ENCODE data around the gene KLHL3. TPM values are rescaled to one million over a fixed set of nuclear protein-coding genes. Genes with fewer than 3 reads are reported as not detected.

The KLHL3 gene
- total RNA-seq, 4 donors from 2014 or later = 22.5 to 35.7 (median 27.5) TPM

GRCh38 chr5:137741718-137742117, 5.8 kb upstream of the KLHL3 start:
- no peak overlapping the region for H3K27ac ChIP-seq
- no peak for TF ChIP-seq CTCF (IDR thresholded peaks at IDR 0.05)
- TF ChIP-seq POLR2A (IDR thresholded peaks at IDR 0.05) = no peak
- TF ChIP-seq EP300 (IDR thresholded peaks at IDR 0.05) = no peak
- H3K9me3 ChIP-seq = no peaks in the 10 kb centered on the region
- no peak overlapping the region for H3K4me3 ChIP-seq
- peaks cover 0 to 7% (median 0%) of the 10 kb centered on the region in 4 donors for H3K4me1 ChIP-seq
- H3K36me3 ChIP-seq = no peaks in the 10 kb centered on the region
- DNase-seq (ENCODE audit: low spot score in 2 of 2) = no peak
- WGBS, 2 donors = 88 to 90% methylated on average over 8 of the region's 8 CpGs
- no peaks in the 10 kb centered on the region for H3K27me3 ChIP-seq

DNA sequence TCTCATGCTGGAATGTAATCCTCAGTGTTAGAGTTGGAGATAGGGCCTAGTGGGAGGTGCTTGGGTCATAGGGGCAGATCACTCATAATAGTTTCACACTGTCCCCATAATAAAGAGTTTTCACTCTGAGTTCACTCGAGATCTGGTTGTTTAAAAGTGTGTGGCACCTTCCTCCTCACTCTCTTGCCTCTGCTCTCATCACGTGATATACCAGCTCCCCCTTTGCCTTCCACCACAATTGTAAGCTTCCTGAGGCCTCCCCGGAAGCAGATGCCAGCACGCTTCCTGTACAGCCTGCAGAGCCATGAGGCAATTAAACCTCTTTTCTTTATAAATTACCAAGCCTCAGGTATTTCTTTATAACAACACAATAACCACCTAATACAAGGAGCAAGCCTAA, 3.8 kb upstream of the KLHL3 start:
- H3K4me3 ChIP-seq = no peak overlapping the region
- 80 to 87% methylated on average over 4 of the region's 4 CpGs for WGBS, 2 donors
- H3K27ac ChIP-seq = no peak overlapping the region
- no peaks in the 10 kb centered on the region for H3K27me3 ChIP-seq
- H3K36me3 ChIP-seq = no peaks in the 10 kb centered on the region
- no peak for DNase-seq (ENCODE audit: low spot score in 2 of 2)
- H3K9me3 ChIP-seq = no peaks in the 10 kb centered on the region
- no peak for TF ChIP-seq POLR2A (IDR thresholded peaks at IDR 0.05)
- no peak for TF ChIP-seq EP300 (IDR thresholded peaks at IDR 0.05)
- no peak for TF ChIP-seq CTCF (IDR thresholded peaks at IDR 0.05)
- H3K4me1 ChIP-seq = peaks cover 0 to 25% (median 10%) of the 10 kb centered on the region in 4 donors

DNA sequence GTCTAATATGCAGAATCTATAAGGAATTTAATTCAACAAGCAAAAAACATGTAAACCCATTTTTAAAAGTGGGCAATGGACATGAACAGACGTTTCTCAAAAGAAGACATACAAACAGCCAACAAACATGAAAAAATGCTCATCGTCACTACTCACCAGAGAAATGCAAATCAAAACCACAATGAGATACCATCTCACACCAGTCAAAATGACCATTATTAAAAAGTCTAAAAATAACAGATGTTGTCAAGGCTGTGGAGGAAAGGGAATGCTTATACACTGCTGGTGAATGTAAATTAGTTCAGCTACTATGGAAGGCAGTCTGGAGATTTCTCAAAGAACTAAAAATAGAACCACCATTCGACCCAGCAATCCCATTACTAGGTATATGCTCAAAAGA, 3.1 kb upstream of the KLHL3 start:
- no peaks in the 10 kb centered on the region for H3K9me3 ChIP-seq
- H3K36me3 ChIP-seq = no peaks in the 10 kb centered on the region
- no peaks in the 10 kb centered on the region for H3K27me3 ChIP-seq
- peaks cover 0 to 28% (median 10%) of the 10 kb centered on the region in 4 donors for H3K4me1 ChIP-seq
- no peak overlapping the region for H3K4me3 ChIP-seq
- no peak for DNase-seq (ENCODE audit: low spot score in 2 of 2)
- no peak overlapping the region for H3K27ac ChIP-seq
- TF ChIP-seq EP300 (IDR thresholded peaks at IDR 0.05) = no peak
- no peak for TF ChIP-seq CTCF (IDR thresholded peaks at IDR 0.05)
- no peak for TF ChIP-seq POLR2A (IDR thresholded peaks at IDR 0.05)
- WGBS, 2 donors = 71 to 88% methylated on average over 3 of the region's 3 CpGs

DNA sequence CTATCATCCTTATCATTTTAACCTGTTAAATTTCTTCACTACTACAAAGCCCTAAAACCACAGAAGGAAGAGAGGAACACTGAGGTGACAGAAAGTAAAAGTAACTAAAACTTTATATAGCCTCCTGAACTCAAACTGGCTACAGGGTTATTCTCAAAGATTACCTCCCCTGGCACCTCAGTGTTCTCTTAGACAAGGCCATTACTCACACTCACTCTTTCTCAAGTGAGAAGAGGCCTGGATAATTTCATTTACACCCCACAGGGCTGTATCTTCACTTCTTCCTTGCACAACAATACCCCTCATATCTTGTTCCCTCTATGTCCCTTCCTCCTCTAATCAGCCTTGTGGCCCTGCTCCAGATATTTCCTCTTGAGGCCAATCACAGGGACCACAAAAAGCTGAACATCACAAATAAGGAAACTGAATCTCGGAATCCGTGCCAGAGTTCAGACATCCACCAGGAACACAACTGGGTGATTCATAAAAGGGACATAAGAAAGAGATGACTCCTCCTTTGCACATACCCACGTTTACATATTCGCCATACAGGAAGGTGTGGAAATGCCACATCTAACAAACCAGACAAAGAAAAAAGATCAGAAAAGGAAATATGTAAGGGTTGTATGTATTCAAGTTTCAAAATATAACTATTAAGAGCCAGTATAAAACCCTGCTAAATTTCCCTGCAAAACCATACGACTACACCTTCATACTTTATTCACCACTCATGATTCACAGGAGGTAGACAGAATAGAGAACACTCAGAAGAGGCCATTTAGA, 1.7 kb upstream of the KLHL3 start:
- 54 to 60% methylated on average over 5 of the region's 5 CpGs for WGBS, 2 donors
- H3K27ac ChIP-seq = peak overlapping the region in 1 of 4 donors; percentile 78
- H3K4me1 ChIP-seq = peaks cover 0 to 24% (median 10%) of the 10 kb centered on the region in 4 donors
- no peak for TF ChIP-seq POLR2A (IDR thresholded peaks at IDR 0.05)
- peak in 1 of 2 donors; percentile 34 for TF ChIP-seq EP300 (IDR thresholded peaks at IDR 0.05)
- no peaks in the 10 kb centered on the region for H3K9me3 ChIP-seq
- no peaks in the 10 kb centered on the region for H3K27me3 ChIP-seq
- no peaks in the 10 kb centered on the region for H3K36me3 ChIP-seq
- peak in 1 of 2 donors; percentile 58 for DNase-seq (ENCODE audit: low spot score in 2 of 2)
- H3K4me3 ChIP-seq = no peak overlapping the region

DNA sequence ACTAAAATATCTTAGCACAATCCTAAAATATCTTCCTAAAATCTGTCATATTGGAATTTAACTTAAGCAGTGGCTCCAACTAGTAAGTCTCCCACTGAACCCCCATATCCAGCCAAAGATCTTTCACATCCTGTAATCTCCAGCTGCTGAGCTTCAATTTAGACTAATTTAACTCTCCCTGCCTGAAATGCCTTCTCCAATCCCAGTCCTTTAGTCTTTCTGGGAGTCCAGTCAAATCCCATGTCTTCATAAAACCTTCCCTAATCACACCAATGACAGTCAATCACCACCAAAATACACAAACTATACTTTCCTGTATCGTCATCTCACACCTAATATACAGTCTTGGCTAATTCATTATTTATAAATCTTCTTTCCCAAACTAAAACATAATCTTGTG, 607 bp upstream of the KLHL3 start:
- Histone ChIP-seq H3K27me3 (no peaks in the 10 kb centered on the region), H3K27ac (peak overlapping the region in 2 of 4 donors; percentile 63 to 78), H3K9me3 (no peaks in the 10 kb centered on the region), H3K4me3 (no peak overlapping the region), H3K36me3 (no peaks in the 10 kb centered on the region), H3K4me1 (peaks cover 0 to 26% (median 10%) of the 10 kb centered on the region in 4 donors)
- TF ChIP-seq EP300 (IDR thresholded peaks at IDR 0.05) (no peak), CTCF (IDR thresholded peaks at IDR 0.05) (no peak), POLR2A (IDR thresholded peaks at IDR 0.05) (no peak)
- 85 to 96% methylated on average over 1 of the region's 1 CpG for WGBS, 2 donors
- no peak for DNase-seq (ENCODE audit: low spot score in 2 of 2)
